WTC11 (cell line): Measurements from ENCODE around the gene CDIP1. TPM values are rescaled to one million over a fixed set of nuclear protein-coding genes. Genes with fewer than 3 reads are reported as not detected.

Experiments used
- ATAC-seq: fragments of 200-7000 bp; cut with Tn5 transposase; 2 replicates; pipeline ENCODE4 v1.10.0; 2021; ENCODE audit warnings: mild to moderate bottlenecking, moderate library complexity
- CTCF ChIA-PET: fragments of 300-600 bp; sonication (Branson Sonifier 250); formaldehyde crosslinking; loops from one replicate; lab custom pipeline; 2021; ENCODE audit warnings: antibody characterized with exemption; lab: Charles Lee
- POLR2A ChIA-PET: fragments of 350-600 bp; sonication (Branson Sonifier 250); formaldehyde crosslinking; loops from one replicate; lab custom pipeline; 2021; ENCODE audit warnings: antibody characterized with exemption; lab: Charles Lee
- DNase-seq: peaks from one replicate; pipeline ENCODE4 v3.0.0; 2021; ENCODE audit warnings: low spot score
- H3K27ac Mint-ChIP-seq: 2 replicates; pipeline ENCODE4 v1.8.0; 2021; ENCODE audit warnings: mixed read lengths
- H3K27me3 Mint-ChIP-seq: 2 replicates; pipeline ENCODE4 v1.8.0; 2021; ENCODE audit warnings: low read depth, mild to moderate bottlenecking, moderate library complexity, mixed read lengths
- H3K36me3 Mint-ChIP-seq: 2 replicates; pipeline ENCODE4 v1.8.0; 2021; ENCODE audit warnings: mixed read lengths
- H3K4me1 Mint-ChIP-seq: 2 replicates; pipeline ENCODE4 v1.8.0; 2022; ENCODE audit warnings: mixed read lengths
- H3K4me3 Mint-ChIP-seq: 2 replicates; pipeline ENCODE4 v1.8.0; 2021; ENCODE audit warnings: mild to moderate bottlenecking, moderate library complexity, mixed read lengths
- H3K9me3 Mint-ChIP-seq: 2 replicates; pipeline ENCODE4 v1.8.0; 2021; ENCODE audit warnings: mixed read lengths
- AFF4 ChIP-seq: sonication (generic); formaldehyde crosslinking; IDR thresholded peaks from 2 replicates; pipeline ENCODE4 v1.8.1; 2023; ENCODE audit warnings: mild to moderate bottlenecking, missing genetic modification reagents, borderline replicate concordance
- ARID4B ChIP-seq: sonication (generic); formaldehyde crosslinking; IDR thresholded peaks from 2 replicates; pipeline ENCODE4 v1.8.0; 2023; ENCODE audit warnings: missing genetic modification reagents, mild to moderate bottlenecking, borderline replicate concordance
- ATF2 ChIP-seq: sonication (generic); formaldehyde crosslinking; IDR thresholded peaks from 2 replicates; pipeline ENCODE4 v1.8.1; 2022; ENCODE audit warnings: low read depth, missing genetic modification reagents, borderline replicate concordance
- E2F5 ChIP-seq: sonication (generic); formaldehyde crosslinking; IDR thresholded peaks from 2 replicates; pipeline ENCODE4 v1.8.1; 2022; ENCODE audit warnings: mild to moderate bottlenecking, moderate library complexity, missing genetic modification reagents
- EMX1 ChIP-seq: fragments of 250-450 bp; sonication (Bioruptor Pico); IDR thresholded peaks from 2 replicates; pipeline ENCODE4 v1.8.0; 2021; ENCODE audit warnings: mild to moderate bottlenecking
- ESRRA ChIP-seq: sonication (generic); formaldehyde crosslinking; IDR thresholded peaks from 2 replicates; pipeline ENCODE4 v1.8.1; 2022; ENCODE audit warnings: mild to moderate bottlenecking, missing genetic modification reagents, borderline replicate concordance
- GRHL2 ChIP-seq: fragments of 250-450 bp; sonication (Bioruptor Pico); IDR thresholded peaks from 2 replicates; pipeline ENCODE4 v1.8.0; 2022; ENCODE audit warnings: mild to moderate bottlenecking, moderate library complexity; ENCODE audit not compliant: insufficient replicate concordance, severe bottlenecking
- HMGA2 ChIP-seq: fragments of 250-450 bp; sonication (Bioruptor Pico); IDR thresholded peaks from 2 replicates; pipeline ENCODE4 v1.4.0; 2021; ENCODE audit warnings: mild to moderate bottlenecking, moderate library complexity
- OVOL2 ChIP-seq: fragments of 250-450 bp; sonication (Bioruptor Pico); IDR thresholded peaks from 2 replicates; pipeline ENCODE4 v1.9.0; 2021; ENCODE audit warnings: mild to moderate bottlenecking, borderline replicate concordance
- PRDM15 ChIP-seq: sonication (generic); formaldehyde crosslinking; IDR thresholded peaks from 2 replicates; pipeline ENCODE4 v1.8.0; 2022; ENCODE audit warnings: missing genetic modification reagents
- SMAD3 ChIP-seq: sonication (generic); formaldehyde crosslinking; IDR thresholded peaks from 2 replicates; pipeline ENCODE4 v1.8.0; 2022; ENCODE audit warnings: missing genetic modification reagents, mild to moderate bottlenecking, borderline replicate concordance
- SMAD4 ChIP-seq: sonication (generic); formaldehyde crosslinking; IDR thresholded peaks from 2 replicates; pipeline ENCODE4 v1.8.0; 2022; ENCODE audit warnings: mild to moderate bottlenecking, missing genetic modification reagents
- TEAD1 ChIP-seq: sonication (generic); formaldehyde crosslinking; IDR thresholded peaks from 2 replicates; pipeline ENCODE4 v1.8.0; 2022; ENCODE audit warnings: mild to moderate bottlenecking, missing genetic modification reagents
- TP53 ChIP-seq: sonication (generic); formaldehyde crosslinking; IDR thresholded peaks from 2 replicates; pipeline ENCODE4 v1.8.1; 2023; ENCODE audit warnings: mild to moderate bottlenecking, missing genetic modification reagents
- ZNF281 ChIP-seq: sonication (generic); formaldehyde crosslinking; IDR thresholded peaks from 2 replicates; pipeline ENCODE4 v1.8.0; 2023; ENCODE audit warnings: mild to moderate bottlenecking, missing genetic modification reagents
- ZNF423 ChIP-seq: fragments of 250-450 bp; sonication (Bioruptor Pico); IDR thresholded peaks from 2 replicates; pipeline ENCODE4 v2.1.2; 2022; ENCODE audit warnings: mild to moderate bottlenecking, moderate library complexity
- total RNA-seq: library from RNA; stranded (reverse); gene quantifications from 3 replicates; pipeline ENCODE4 v1.2.3, GENCODE V29; 2021

The CDIP1 gene
- total RNA-seq, 1 experiment from 2014 or later = 68.9 TPM

GRCh38 chr16:4465977-4466779 is 72.4 kb downstream of the CDIP1 start:
- ChIA-PET POLR2A (no interaction called here), CTCF (no interaction called here)
- Mint-ChIP-seq H3K4me1 (peaks cover 1% of the 10 kb centered on the region; the same call in 1 of the 2 replicates), H3K27ac (no peak overlapping the region), H3K27me3 (no peaks in the 10 kb centered on the region), H3K4me3 (no peak overlapping the region), H3K36me3 (peaks cover 41% of the 10 kb centered on the region), H3K9me3 (no peaks in the 10 kb centered on the region)
- no peak for TF ChIP-seq ESRRA (CRISPR knock-in tag)
- no peak for TF ChIP-seq TP53 (CRISPR knock-in tag)
- no peak for TF ChIP-seq ZNF423 (CRISPR knock-in tag)
- no peak for TF ChIP-seq AFF4 (CRISPR knock-in tag)
- TF ChIP-seq GRHL2 (CRISPR knock-in tag) = no peak
- TF ChIP-seq EMX1 (CRISPR knock-in tag) = no peak
- TF ChIP-seq PRDM15 (CRISPR knock-in tag) = no peak
- TF ChIP-seq SMAD3 = no peak
- ATAC-seq (no peak), DNase-seq (no peak)

- Mint-ChIP-seq H3K4me3 (no peak overlapping the region), H3K4me1 (peaks cover 5% of the 10 kb centered on the region), H3K9me3 (no peaks in the 10 kb centered on the region), H3K36me3 (peaks cover 38% of the 10 kb centered on the region), H3K27ac (0 out of 2 replicates have a peak overlapping the region, but pooled peaks have one; percentile 26), H3K27me3 (no peaks in the 10 kb centered on the region)
- DNase-seq (no peak), ATAC-seq (no peak)
- CTCF ChIA-PET = no interaction called here
- POLR2A ChIA-PET = no interaction called here
- TF ChIP-seq ARID4B (CRISPR knock-in tag) = no peak
- no peak for TF ChIP-seq SMAD4
- no peak for TF ChIP-seq E2F5
- no peak for TF ChIP-seq ZNF281 (CRISPR knock-in tag)
- TF ChIP-seq HMGA2 = no peak
- no peak for TF ChIP-seq OVOL2
- TF ChIP-seq TEAD1 (CRISPR knock-in tag) = no peak
- TF ChIP-seq ATF2 = no peak
These were observed 74.9 kb downstream of the CDIP1 start for GRCh38 chr16:4463522-4464163.
